ENCODE measurements around the gene SPAG4.

- TF ChIP-seq CTCF (IDR thresholded peaks at IDR 0.05; ENCODE audit: poor library complexity, severe bottlenecking) (no peak), TAF1 (IDR thresholded peaks at IDR 0.05; ENCODE audit: low read depth) (no peak), REST (IDR thresholded peaks at IDR 0.05; ENCODE audit: borderline replicate concordance) (no peak), EP300 (conservative IDR thresholded peaks at IDR 0.05; ENCODE audit: poor library complexity, severe bottlenecking) (no peak), EZH2 (IDR thresholded peaks at IDR 0.05; ENCODE audit: borderline replicate concordance, insufficient read depth, low read length, poor library complexity, severe bottlenecking) (no peak)
Observed at GRCh38 chr20:35582741-35583404, 32.8 kb upstream of the SPAG4 start.
